Ishikawa (cell line): Measurements from ENCODE around the gene SH3BP5L.

Experiments used
- CEBPB ChIP-seq: IDR thresholded peaks from 2 replicates; pipeline ENCODE4 v1.6.1; 2012
- CREB1 ChIP-seq: IDR thresholded peaks from 2 replicates; pipeline ENCODE4 v1.6.1; 2012; ENCODE audit warnings: low read depth
- EGR1 ChIP-seq: IDR thresholded peaks from 2 replicates; pipeline ENCODE4 v1.6.1; 2012
- EP300 ChIP-seq: IDR thresholded peaks from 2 replicates; pipeline ENCODE4 v1.6.1; 2012; ENCODE audit warnings: borderline replicate concordance
- FOXM1 ChIP-seq: IDR thresholded peaks from 2 replicates; pipeline ENCODE4 v1.6.1; 2012; ENCODE audit warnings: low read depth, borderline replicate concordance
- NFIC ChIP-seq: IDR thresholded peaks from 2 replicates; pipeline ENCODE4 v1.6.1; 2012
- RAD21 ChIP-seq: IDR thresholded peaks from 2 replicates; pipeline ENCODE4 v1.6.1; 2012; ENCODE audit warnings: low read depth
- REST ChIP-seq: IDR thresholded peaks from 2 replicates; pipeline ENCODE4 v1.6.1; 2012; ENCODE audit warnings: low read depth, mild to moderate bottlenecking
- TAF1 ChIP-seq: IDR thresholded peaks from 2 replicates; pipeline ENCODE4 v1.6.1; 2012; ENCODE audit warnings: low read depth, mild to moderate bottlenecking
- TCF12 ChIP-seq: IDR thresholded peaks from 2 replicates; pipeline ENCODE4 v1.6.1; 2012; ENCODE audit warnings: low read depth
- TEAD4 ChIP-seq: IDR thresholded peaks from 2 replicates; pipeline ENCODE4 v1.6.1; 2012
- YY1 ChIP-seq: IDR thresholded peaks from 2 replicates; pipeline ENCODE4 v1.6.1; 2012; ENCODE audit warnings: low read depth
- ZBTB7A ChIP-seq: IDR thresholded peaks from 2 replicates; pipeline ENCODE4 v1.6.1; 2012; ENCODE audit warnings: low read depth
- TF ChIP-seq, protein P1 (sequence below): IDR thresholded peaks from 2 replicates; pipeline ENCODE4 v1.6.1; 2012
- TF ChIP-seq, protein P2 (sequence below): IDR thresholded peaks from 2 replicates; pipeline ENCODE4 v1.6.1; 2012

SH3BP5L gene

GRCh38 chr1:248779350-248779749 is 46.4 kb downstream of the SH3BP5L start:
- TF ChIP-seq TEAD4: no peak
- TF ChIP-seq CEBPB: no peak
- TF ChIP-seq, protein P1, sequence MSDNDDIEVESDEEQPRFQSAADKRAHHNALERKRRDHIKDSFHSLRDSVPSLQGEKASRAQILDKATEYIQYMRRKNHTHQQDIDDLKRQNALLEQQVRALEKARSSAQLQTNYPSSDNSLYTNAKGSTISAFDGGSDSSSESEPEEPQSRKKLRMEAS: no peak
- TF ChIP-seq TCF12: no peak
- no peak for TF ChIP-seq YY1
- TF ChIP-seq FOXM1: no peak
- no peak for TF ChIP-seq EGR1
- no peak for TF ChIP-seq NFIC
- no peak for TF ChIP-seq RAD21
- TF ChIP-seq ZBTB7A: no peak
- TF ChIP-seq REST: no peak
- TF ChIP-seq, protein P2, sequence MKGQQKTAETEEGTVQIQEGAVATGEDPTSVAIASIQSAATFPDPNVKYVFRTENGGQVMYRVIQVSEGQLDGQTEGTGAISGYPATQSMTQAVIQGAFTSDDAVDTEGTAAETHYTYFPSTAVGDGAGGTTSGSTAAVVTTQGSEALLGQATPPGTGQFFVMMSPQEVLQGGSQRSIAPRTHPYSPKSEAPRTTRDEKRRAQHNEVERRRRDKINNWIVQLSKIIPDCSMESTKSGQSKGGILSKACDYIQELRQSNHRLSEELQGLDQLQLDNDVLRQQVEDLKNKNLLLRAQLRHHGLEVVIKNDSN: no peak
- TF ChIP-seq TAF1: no peak
- TF ChIP-seq EP300: no peak
- no peak for TF ChIP-seq CREB1

DNA sequence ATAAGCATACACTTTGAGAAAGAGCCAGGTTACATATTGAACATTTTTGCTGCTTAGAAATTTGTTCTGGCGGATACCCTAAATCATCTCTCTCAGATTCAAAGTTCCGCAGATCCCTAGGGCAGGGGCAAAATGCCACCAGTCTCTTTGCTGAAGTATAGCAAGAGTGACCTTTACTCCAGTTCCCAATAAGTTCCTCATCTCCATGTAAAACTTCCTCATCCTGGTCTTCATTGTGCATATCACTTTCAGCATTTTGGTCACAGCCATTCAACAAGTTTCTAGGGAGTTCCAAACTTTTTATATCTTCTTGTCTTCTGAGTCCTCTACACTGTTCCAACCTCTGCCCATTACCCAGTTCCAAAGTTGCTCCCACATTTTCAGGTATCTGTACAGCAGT is 46.8 kb downstream of the SH3BP5L start:
- TF ChIP-seq TCF12 (no peak), RAD21 (no peak), TEAD4 (no peak), CREB1 (no peak), REST (no peak), FOXM1 (no peak), CEBPB (no peak), NFIC (no peak), EP300 (no peak), EGR1 (no peak)

DNA sequence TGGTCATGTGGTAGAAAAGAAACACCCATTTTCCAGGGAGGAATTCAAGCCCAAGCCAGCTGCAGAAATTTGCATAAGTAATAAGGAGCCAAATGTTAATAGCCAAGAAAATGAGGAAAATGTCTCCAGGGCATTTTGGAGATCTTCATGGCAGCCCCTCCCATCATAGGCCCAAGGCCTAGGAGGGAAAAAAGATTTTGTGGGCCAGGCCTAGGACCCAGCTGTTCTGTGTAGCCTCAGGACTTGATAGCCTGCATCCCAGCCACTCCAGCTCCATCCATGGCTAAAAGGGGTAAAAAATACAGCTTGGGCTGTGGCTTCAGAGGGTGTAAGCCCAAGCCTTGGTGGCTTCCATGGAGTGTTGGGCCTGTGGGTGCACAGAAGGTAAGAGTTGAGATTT is 48.7 kb downstream of the SH3BP5L start:
- TF ChIP-seq NFIC (no peak), ZBTB7A (no peak), CREB1 (no peak), CEBPB (no peak), EGR1 (no peak), REST (no peak), YY1 (no peak), TEAD4 (no peak), FOXM1 (no peak), TCF12 (no peak), TAF1 (no peak)
- TF ChIP-seq, protein P1: no peak
- TF ChIP-seq, protein P2: no peak

DNA sequence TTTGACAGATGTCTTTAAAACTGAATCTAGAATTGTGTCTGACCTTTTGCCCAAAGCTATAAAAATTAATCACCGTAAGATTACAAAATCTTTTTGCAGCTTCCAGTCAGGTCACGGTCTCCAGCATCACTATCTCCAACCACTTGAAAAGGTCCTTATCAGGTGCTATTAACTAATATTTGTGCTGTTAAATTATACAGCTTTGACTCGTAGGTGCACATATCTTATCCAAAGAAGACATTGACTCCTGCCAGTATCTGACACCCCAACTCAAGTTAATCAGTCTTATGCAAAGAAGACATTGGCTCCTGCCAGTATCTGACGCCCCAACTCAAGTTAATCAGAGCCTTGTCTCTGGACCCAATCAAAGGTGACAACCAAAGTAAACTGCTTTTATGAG is 50.3 kb downstream of the SH3BP5L start:
- TF ChIP-seq, protein P2: no peak
- TF ChIP-seq ZBTB7A (no peak), EGR1 (no peak), CEBPB (no peak), CREB1 (no peak), FOXM1 (no peak), NFIC (no peak), TEAD4 (no peak), YY1 (no peak), TAF1 (no peak), RAD21 (no peak), REST (no peak)
- TF ChIP-seq, protein P1: no peak
